Dermis microvascular lymphatic vessel endothelial cell (primary cell): ENCODE results near the gene CMSS1. TPM values are rescaled to one million over a fixed set of nuclear protein-coding genes. Genes with fewer than 3 reads are reported as not detected.
"Not testable (repeated sequence)": the region's sequence is repeated elsewhere in the genome, so short reads cannot be mapped to it uniquely, and the experiment has no call there.

Source experiments
- DNase-seq, 2 donors: peaks; one replicate each; pipeline versions ENCODE4 v3.0.0 to v3.0.0-alpha.2; 2010; ENCODE audit warnings: low read depth in 2 of 2
- total RNA-seq: library from RNA; depleted of rRNA; stranded (reverse); fragments of >200 nt; gene quantifications from 2 replicates; pipeline ENCODE4 v1.2.1, GENCODE V29; 2014

Gene CMSS1
- total RNA-seq, 1 donor from 2014 or later, result 7.7 TPM

DNA sequence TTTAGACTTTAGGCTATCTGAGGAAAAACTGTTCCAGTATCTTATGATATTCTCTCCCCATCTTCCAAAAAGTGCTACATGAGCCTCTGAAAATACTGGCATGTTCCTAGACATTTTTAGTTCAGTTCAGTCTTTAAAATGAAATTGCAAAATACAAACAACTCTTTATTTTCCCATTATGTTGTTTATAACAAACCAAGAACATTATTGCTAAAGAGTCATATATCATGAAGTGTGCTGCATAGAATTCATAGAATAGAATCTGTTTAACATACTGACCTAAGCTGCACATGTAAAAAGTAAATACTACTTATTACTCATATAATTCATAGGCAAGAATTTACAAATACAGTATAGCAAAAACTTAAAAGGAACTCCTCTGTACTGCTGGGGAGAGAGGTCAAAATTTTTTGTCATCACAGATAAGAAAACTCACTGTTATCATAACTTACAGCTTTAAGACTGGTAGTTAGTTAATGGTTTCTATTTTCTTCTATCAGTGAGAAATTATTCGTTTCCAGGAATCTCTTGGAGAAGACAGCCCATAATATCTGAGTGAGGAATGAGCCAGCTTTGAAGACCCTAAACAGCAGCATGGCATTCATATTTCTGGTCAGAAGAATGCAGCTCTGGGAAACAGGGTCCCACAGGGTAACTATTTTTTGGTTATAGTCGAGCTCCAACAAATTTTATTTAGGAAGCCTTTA lies 264.5 kb downstream of the CMSS1 start:
- DNase-seq, result no peak

GRCh38 chr3:100082714-100083113 lies 265.1 kb downstream of the CMSS1 start:
- DNase-seq, result no peak

DNA sequence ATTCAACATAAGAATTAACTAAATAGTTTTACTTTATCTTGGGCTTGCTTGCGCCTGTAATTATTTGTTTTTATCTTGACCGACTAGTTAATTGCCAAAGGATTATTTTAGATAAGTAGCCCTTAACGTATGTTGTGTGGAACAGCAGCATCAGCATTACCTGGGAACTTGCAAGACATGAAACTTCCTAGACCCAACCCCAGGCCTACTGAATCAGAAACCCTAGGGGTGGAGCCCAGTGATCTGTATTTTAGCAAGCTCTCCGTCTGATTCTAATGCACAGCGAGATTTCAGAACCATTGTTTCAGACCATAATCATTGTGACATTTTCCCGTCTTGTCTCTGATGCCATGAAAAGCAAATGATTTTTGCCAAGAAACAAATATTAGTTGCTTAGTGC lies 265.5 kb downstream of the CMSS1 start:
- DNase-seq, result no peak

- no peak for DNase-seq
These were observed 266.6 kb downstream of the CMSS1 start for GRCh38 chr3:100084100-100084806.

- DNase-seq, result no peak
These were observed 268.7 kb downstream of the CMSS1 start for GRCh38 chr3:100086401-100086800.

GRCh38 chr3:100087198-100087597 lies 269.5 kb downstream of the CMSS1 start:
- DNase-seq, result no peak

- no peak for DNase-seq
These were observed 271.2 kb downstream of the CMSS1 start for GRCh38 chr3:100088735-100089368.

- DNase-seq, result peak in 1 of 2 donors; percentile 38
These were observed 272.4 kb downstream of the CMSS1 start for GRCh38 chr3:100089812-100090668.

GRCh38 chr3:100090669-100091005 lies 273.0 kb downstream of the CMSS1 start:
- no peak for DNase-seq

GRCh38 chr3:100093831-100094230 lies 276.2 kb downstream of the CMSS1 start:
- DNase-seq, result peak; percentile 31 to 46

DNA sequence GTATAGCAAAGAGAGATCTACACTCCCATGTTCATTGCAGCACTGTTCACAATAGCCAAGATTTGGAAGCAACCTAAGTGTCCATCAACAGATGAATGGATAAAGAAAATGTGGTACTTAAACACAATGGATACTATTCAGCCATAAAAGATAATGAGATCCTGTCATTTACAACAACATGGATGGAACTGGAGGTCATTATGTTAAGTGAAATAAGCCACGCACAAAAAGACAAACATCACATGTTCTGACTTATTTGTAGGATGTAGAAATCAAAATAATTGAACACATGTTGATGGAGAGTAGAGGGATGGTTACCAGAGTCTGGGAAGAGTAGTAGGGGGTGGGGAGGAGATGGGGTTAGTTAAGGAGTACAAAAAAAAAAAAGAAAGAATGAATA lies 278.6 kb downstream of the CMSS1 start:
- not testable (repeated sequence) for DNase-seq

- no peak for DNase-seq
These were observed 279.2 kb downstream of the CMSS1 start for GRCh38 chr3:100096866-100097265.

- DNase-seq, result peak in 1 of 2 donors; percentile 41
These were observed 280.5 kb downstream of the CMSS1 start for GRCh38 chr3:100097919-100098783.

DNA sequence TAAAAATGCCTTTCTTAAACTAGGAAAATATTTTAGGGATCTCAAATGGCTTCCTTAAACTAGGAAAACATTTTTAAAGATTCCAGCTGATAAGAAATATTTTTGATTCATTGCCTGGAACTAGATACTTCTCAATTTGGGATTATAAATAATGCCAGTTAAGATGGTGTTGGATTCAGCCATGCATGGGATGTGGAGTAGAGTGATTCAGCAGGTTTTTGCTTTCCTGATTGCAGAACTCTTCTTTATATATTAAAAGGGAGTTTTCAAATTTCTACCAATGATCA lies 281.1 kb downstream of the CMSS1 start:
- DNase-seq, result no peak

DNA sequence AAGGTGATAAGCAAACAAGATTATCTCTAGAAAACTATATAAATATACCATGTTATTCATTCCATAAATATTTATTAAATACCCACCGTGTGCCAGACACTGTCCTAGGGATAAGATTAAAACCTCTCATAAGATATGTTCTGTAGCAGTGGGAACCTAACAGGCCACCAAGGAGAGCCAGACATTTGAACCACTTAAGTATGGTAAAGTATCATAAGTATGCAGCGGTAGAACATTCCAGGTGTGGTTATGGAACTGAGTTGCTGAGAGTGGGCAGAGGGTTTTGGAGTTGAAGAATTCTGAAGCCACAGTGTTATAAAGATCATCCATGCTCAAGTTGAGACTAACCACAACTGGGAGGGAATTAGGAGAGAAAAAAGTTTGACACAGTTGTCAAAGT lies 282.0 kb downstream of the CMSS1 start:
- no peak for DNase-seq

DNA sequence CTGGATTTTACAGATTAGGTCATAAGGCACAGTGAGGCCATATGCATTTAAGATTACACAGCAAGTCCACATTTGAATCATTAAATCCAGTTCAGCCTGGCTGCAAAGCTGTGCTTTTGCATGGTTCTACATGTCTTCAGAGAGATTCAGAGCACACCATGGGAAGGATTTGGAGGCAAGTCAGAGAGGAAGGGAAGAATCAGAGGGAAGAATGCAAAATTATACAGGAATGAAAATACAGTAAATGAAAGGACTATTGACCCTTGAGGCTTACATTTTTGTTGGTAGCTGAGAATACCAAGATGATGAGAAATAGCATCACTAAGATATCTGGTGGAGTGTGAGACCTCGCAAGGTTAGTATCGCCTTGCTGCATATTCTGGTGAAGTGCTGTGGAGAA lies 282.8 kb downstream of the CMSS1 start:
- no peak for DNase-seq

DNA sequence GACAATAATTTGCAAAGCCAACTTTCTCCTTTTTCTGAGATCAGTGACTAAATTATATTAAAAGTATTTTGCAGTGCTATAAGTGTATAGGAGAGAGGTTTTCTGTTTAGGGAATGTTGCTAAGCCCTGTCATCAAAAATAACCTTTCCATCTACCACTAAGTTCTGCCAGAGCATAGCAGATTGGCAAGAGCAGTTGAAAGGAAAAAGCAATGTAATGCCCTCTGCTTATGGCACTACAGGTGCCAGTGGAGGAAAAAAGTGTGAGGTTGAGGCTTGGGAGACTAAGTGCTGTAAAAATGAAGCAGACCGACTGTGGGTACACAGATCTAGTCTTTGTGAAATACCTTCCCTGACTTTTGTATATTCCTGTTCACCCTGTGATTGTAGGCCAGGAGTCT lies 285.1 kb downstream of the CMSS1 start:
- DNase-seq, result no peak

DNA sequence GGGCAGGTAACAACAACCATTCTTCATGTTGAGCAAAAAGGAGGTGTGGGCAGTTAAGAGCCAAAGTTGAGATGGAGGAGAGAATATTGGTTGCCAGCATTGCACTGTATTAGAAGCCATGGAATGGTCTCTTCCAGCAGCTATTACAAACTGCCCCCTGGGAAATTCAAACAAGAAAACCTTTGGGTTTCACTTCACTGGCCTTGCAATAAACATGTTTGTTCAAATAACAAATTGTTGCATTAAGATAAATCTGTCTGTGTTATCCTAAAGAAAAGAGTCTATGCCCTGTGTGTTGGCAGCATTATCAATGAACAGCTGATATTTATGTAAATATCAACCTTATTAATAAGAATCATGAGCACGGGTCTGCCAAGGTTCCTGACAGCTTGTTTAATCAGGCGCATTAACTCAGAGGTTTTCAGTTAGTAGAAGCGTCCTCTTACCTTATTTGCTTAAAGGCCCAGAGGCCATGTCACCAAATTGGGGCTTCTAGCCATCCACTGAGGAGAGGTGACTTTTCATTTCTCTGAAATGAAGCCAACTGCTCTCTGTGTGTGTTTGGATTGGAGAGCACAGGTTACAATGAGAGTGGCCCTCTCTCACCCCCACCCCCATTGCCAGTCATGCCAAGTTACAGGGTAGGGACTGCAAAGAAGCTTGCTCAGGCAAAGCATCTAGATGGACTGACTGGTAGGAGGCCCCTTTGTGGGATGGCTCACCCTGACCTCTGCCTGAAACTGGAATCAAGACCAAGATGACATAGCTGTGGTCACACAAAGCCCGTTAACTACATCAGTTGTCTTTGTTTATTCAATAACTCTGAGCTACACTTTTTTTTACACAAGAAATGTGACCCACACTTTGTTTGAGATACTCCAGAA lies 286.1 kb downstream of the CMSS1 start:
- DNase-seq, result no peak

DNA sequence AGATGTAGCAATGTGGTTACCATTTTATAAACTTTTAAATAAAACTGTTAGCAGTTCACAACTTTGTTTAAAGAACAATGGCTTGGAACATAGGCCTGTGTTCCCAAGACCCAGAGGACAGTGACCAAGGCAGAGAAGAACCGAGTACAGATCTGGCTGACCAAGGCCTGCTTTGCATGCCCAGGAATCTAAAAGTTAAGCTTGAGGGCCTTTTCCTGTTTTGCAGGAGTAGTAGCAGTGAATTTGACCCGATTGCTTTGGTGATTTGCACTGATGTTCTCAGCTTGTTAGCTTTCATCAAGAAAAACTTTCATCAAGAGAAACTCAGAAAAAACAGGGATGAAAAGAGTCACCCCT lies 286.8 kb downstream of the CMSS1 start:
- no peak for DNase-seq

GRCh38 chr3:100104817-100105413 lies 287.3 kb downstream of the CMSS1 start:
- no peak for DNase-seq
